Left renal cortex interstitium (tissue), 4 donors: ENCODE data around the gene WDR82. TPM values are rescaled to one million over a fixed set of nuclear protein-coding genes. Genes with fewer than 3 reads are reported as not detected.

Experiments used
- DNase-seq, 4 donors: peaks; one replicate each; pipeline ENCODE4 v3.0.0-alpha.2; 2013; ENCODE audit warnings: low read depth in 4 of 4, low spot score in 2 of 4, missing footprints in 1 of 4
- polyA plus RNA-seq, 4 donors: library from polyadenylated mRNA; unstranded; fragments of 120-200 nt; gene quantifications; one replicate each; pipeline ENCODE4 v1.2.1, GENCODE V29; 2013; ENCODE audit not compliant: insufficient read length in 4 of 4

WDR82 gene
- polyA plus RNA-seq, 4 donors, result 91.4 to 111 (median 101) TPM

DNA sequence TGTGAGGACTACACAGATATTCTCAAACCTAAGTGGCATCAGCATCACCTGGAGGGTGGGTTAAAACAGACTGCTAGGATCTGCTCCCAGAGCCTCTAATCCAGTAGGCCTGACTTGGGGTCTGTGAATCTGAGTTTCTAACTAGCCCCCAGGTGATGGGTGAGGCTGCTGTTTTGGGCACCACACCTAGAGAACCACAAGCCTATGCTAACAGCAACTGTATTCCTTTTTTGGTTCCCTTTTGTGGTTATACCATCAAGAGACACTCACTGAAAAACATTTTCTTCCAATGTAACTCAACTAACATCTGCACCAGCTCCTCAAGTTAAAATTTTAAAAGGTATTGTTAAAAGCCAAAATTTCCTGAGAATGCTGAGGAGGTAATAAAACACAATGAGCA is 16.0 kb downstream of the WDR82 start:
- DNase-seq, result no peak

DNA sequence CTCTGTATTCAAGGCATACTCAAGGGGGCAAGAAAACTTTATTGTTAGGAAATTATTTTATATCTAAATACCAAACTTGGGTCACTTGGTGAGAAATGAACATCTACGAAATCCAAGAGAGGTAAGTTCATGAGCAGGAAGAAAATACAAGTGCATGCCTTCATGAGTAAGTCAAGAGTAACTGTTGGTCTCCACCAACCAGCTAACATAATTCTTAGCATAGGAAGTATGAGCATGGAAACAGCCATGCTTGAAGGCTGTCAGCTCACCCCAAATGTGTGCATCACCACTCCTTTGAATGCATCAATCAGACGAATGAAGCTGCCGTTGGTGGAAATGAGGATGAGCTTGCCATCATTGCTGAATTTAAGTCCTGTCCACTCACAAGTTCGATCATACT is 19.0 kb downstream of the WDR82 start:
- DNase-seq, result no peak

DNA sequence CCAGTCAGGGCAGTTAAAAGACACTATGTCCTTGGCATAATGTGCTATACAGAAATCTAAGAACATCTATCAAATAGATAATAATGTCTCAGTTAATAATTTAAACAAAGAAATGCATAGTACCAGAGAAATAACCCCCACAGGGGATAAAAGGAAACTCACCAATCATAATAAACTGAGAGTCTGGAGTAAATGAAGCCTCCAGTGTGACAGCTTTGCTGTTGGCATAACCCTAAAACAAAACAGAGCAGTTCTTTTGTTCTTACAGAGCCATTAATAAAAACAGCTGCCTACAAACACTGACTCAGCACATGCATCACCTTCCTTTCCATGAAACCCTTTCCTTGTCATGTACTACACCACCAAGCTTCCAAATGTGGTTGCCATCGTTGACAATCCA is 19.4 kb downstream of the WDR82 start:
- DNase-seq, result no peak

DNA sequence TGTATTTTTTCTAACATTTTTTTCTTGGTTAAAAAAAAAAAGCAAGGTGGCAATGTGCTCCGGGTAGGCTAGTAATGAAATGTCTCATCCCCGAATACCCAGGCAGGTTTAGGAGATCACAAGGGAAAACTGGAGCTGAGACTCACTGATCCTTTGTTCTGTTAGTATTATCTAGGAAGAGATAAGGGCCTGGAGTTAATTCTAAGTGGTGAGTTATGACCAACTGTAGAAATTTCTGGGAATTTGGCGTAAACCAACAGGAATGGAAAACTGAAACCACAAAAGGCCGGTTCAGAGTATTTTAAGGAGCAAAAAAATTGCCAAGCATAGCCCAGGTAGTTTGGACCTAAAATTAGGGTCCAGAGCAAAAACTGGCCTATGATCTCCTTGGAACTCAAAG is 20.5 kb downstream of the WDR82 start:
- DNase-seq, result no peak

DNA sequence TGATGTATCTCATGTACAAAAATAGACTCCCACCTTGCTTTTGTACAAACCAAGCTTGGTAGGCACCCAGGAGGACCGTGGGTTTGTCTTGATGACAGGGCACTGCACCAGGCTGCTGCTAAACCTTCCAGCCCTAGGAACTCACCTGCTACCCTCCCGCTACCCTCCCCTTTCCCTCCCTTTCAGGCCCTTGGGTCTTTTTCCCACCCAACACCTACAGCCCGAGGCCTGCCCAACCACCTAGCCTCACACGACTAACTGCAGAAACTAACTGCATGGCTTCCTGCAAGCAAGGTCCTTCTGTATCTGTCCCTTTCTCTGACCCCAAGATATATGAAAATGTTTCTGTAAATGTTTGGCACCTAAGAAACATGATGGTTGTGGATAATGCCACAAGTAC is 21.8 kb downstream of the WDR82 start:
- DNase-seq, result no peak

DNA sequence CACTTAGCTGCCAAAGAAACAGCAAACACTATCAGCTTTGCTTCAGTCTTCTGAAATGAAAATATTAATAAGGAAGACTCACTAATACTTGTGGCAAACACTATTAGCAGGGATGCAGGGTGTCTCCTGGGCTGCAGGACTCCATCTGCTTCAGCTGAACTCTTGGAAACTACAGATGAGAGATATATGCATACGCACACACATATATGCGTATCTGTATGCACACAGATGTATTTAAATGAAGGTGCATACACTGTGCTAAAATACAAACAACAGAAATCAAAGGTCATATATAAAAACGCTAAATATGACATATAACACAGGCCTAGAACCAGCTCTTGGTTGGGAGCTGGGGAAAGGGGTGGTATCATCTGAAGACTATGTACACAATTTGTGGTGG is 22.3 kb downstream of the WDR82 start:
- DNase-seq, result no peak

DNA sequence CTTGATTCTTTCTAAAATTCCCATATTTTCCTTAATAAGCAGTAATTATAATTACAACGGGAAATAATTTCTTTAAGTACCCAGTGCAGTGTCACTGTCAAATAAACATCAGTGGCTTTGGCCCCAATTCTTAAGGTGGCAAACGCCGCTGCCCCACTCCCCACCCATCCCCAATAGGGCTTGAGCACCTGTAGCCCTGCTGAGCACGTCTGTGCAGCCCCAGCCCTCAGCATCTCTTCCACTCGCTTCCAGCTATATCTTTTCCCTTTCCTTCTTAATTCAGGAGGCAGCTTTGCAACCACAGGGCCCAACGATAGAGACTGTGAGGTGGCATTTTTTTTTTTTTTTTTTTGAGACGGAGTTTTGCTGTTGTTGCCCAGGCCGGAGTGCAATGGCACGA is 23.8 kb downstream of the WDR82 start:
- no peak for DNase-seq

DNA sequence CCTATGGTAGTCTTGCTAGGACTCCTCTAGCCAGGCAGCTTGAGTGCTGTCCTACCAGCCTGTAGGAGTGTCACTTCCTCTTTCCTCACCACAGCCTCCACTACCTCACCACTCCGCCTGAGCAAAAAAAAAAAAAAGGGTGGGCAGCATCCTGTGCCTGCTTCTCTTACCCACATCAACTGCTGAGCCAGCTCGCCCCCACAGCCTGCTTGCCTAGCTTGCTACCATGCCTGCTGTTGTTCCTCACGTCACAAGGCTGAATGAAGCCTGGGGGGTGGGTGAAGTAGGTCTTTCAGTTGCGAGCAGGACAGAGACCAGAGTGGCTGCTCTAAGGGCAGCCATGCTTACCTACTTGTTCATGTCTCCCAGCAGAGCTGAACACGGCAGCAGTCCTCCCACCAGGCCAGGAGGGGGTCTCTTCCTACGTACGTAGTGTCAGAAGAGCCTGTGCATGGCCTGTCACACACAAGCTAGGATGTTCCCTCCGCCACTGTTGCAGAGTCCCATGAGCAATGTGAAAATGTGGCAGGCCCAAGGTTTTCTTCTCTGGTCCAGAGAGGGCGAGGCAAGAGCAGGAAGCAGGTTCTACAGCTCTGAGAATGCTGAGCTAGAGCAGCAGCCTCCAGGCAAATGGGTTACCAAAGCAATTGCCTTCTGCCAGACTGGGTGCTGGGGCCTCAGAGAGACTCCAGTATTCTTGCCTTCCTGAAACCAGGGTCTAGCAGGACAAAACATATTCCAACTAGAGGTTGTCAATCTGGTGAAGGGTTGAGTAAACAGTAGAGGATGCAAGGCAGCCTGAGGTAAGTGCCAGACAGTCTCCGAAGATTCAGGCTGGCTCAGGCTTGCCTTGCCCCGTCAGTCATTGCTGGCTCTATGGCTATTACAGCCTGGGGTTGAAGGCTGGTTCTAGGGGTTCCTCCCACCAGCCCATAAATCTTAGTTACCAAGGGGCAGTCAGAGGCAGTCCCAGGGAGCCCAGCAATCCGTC is 24.8 kb downstream of the WDR82 start:
- DNase-seq, result no peak

DNA sequence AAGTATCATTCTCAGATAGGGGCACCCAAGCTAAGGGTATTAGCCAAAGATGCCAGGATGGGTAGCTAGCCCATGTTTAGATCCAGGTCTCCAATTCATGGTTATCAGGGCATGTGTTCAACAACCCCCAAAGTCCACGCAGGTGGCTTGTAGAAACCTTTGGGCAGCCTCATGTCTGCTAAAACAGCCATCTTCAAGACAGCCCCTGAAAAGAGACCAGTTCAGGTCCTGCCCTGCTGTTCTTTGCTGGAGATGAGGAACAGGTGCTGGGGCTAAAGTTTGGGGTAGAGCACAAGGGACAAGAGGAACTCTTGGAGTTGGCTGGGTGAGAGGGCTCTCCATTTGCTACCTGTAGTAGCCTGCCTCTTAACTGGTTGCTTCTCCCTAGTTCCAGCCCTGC is 28.3 kb downstream of the WDR82 start:
- no peak for DNase-seq

DNA sequence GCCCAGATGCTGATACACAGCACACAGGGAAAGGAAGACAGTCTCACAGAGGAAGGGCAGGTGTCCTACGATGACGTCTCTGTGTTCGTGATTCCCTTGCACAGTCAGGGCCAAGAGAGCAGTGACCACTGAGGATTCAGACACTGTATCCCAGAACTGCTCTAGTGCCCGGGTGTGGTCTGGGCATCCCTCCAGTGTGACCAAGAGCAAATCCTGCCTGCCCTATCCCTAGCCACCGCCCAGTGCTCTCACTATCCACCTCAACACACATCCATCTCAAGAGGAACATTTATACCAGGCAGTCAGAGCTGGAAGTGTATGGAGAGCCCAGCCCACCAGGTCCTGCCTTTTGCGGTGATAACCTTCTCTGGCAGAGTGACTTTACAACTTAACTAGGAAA is 28.8 kb downstream of the WDR82 start:
- no peak for DNase-seq

DNA sequence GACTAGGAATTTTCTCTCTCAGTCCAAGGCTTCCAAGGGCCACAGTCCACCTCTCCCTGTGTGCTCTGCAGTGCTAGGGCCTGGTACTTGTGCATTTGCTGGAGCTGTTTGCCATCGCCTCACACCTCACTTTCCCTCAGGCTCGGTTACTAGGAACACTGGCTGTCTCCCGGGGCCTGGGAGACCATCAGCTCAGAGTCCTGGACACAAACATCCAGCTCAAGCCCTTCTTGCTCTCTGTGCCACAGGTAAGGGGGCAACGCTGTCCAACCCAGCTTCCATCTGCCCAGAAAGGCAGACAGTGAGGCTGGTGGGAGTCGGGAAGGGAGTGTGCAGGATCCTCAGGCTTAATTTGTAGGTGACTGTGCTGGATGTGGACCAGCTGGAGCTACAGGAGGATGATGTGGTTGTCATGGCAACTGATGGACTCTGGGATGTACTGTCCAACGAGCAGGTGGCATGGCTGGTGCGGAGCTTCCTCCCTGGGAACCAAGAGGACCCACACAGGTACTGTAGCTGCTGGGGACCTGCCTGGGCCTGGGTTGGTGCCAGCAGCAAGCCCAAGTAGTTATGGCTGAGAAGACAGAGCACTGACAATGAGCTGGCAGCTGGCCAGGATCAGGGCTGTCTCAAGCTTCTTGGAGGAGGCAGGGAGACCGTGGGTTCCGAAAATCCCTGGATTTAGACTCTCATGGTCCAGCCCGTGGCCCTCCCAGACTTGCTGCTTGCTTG is 29.5 kb downstream of the WDR82 start:
- no peak for DNase-seq

DNA sequence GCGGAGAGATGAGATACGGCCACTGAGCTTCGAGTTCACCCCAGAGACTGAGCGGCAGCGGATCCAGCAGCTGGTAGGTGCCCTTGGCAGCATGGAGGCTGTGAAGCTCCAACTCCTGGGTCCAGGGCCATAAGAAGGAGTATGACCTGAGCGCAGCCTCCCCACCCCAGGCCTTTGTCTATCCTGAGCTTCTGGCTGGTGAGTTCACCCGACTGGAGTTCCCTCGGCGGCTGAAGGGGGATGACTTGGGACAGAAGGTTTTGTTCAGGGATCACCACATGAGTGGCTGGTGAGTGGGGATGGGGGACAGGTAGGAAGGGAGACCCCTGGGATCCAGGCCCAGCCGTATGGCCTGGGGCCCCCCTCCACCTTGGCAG is 30.3 kb downstream of the WDR82 start:
- DNase-seq, result no peak

DNA sequence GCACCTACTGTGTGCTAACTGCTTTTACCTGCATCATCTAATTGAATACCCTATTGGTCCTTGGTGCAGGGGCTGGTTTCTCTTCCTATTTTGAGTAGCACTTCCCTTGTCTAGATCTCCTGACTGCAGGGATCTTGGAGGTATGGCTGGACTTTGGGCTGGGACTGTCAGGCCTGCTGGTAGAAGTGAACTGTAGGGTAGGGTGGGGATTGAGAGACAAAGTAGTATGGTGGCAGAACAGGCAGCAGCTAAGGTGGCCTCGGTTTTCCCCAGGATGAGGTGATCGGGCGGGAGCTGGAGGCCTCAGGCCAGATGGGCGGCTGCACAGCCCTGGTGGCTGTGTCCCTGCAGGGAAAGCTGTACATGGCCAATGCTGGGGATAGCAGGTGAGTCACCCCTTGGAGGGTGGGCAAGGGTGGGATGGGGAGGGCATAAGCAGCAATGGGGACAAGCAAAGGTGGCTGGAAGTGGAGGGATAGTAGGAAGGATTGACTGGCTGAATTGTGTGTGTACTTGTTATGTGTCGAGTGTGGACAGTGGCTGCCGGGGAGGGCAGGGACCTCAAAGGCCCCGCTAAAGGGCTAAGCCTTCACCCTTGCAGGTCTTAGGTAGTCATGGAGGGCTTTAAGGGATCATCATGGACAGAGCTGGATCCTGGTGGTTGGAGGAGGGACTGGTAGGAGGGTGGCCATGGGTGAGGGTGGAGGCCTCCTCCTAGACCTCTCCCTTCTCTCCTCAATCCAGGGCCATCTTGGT is 30.9 kb downstream of the WDR82 start:
- DNase-seq, result no peak

DNA sequence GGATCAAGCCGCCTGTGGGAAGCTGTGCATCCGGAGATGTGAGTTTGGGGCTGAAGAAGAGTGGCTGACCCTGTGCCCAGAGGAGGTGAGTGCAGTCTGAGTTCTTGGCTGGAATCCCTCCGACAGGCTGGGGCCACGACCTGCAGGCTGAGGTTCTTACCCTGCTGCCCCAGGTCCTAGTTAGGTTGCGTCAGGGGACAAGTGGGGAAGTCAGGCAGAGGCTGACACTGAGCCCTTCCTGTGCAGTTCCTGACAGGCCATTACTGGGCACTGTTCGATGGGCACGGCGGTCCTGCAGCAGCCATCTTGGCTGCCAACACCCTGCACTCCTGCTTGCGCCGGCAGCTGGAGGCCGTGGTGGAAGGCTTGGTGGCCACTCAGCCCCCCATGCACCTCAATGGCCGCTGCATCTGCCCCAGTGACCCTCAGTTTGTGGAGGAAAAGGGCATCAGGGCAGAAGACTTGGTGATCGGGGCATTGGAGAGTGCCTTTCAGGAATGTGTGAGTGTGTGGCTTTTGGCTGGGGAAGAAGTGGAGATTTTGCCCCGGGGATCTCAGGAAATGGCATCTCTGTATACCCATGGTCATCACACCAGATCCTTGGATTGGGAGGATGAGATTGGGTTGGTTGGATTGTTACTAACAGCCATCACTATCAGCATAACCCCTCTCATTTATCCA is 31.6 kb downstream of the WDR82 start:
- DNase-seq, result no peak

DNA sequence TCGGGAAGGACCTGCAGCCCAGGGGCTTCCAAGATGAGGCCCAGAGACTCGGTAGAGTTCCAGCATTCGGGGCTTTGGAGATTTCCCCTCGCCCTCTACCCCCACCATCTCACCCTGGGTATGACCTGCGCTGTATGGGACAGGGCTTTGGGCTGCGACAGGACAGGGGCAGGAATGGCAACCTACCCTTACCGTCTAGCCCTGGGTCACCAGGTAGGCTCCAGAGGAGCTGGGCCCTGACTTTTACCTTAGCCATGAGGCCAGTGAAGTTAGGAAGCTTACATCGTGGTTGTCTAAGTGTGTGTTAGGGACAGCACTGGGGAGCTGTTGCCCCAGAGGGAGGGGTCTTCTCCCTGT is 32.2 kb downstream of the WDR82 start:
- DNase-seq, result no peak

DNA sequence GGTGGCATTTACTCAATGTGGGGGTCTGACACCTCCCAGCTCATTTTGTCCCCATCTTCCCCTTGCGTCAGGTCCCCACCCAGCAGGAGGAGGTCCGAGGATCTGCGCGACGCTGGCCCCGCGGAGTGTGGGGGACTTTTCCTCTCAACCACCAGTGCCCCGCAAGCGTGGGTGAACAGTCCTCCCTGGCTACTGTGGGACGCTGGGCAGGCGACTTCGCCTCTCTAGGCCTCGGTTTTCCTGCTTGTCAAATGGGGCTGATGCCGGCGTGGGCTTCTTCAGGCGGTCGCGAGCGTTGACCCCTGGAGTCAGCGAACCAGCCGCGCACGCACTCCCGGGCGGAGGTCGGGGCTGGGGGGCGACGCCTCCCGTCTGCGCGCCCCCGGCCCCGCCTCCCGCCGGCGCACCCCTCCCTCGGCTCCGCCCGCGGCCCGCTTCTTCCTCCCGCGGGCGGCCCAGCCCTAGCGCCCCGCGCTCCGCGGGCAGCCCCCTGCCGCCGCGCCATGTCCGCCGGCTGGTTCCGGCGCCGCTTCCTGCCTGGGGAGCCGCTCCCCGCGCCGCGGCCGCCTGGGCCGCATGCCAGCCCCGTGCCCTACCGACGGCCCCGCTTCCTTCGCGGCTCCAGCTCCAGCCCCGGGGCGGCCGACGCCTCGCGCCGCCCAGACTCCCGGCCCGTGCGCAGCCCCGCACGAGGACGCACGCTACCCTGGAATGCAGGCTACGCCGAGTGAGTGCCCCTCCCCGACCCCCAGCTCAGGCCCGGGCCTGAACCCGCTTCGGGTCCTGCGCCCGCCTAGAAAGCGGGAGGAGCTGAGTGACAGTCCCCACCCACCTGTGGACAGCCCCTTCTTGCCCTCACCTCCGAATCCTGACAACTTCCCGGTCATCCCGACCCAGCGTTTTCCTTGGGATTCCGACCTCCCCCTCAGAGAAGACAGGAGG is 32.9 kb downstream of the WDR82 start, which contains the start of gene PPM1M:
Gene PPM1M (plus strand): TSS at position 438 of the 942 bp plus-strand sequence. CDS start 66 bp downstream, at position 504.
- DNase-seq, result no peak

DNA sequence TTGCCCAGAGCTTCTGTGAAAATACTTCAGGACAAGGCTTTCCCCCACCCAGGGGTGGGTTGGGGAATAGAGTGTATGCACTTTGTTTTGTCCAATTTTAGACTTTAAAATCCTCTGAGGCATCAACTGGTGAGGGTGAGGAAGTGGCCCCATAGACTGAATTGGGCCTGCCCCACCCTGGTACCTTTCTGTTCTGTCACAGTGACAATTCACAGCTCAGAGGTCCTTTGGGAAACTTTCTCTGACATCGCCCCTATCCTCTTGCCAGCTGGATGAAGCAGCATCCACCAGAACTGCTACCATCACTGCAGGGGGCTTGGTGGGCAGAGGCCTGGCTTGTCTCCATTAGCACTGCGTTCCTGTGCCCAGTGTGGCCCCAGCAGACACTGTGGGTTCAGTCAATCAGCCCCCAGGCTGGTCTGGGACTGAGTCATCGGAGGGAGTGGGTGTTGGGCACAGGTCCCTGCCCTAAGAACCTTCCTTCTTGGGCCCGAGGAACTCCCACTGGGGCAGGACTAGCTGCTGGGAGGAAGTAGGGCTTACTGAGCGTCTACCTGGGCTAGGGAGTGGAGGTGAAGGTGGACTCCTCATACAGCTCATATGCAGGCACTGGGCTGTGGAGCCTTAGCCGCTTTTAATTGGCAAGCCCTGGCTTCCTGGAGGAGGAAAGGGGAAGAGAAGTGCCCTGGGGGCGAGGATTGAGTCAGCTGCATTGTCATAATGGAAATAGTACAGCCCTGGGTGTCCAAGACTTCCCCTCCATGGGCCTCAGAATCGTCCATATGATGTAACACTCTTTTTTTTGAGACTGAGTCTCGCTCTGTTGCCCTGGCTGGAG is 34.4 kb downstream of the WDR82 start:
- DNase-seq, result no peak

DNA sequence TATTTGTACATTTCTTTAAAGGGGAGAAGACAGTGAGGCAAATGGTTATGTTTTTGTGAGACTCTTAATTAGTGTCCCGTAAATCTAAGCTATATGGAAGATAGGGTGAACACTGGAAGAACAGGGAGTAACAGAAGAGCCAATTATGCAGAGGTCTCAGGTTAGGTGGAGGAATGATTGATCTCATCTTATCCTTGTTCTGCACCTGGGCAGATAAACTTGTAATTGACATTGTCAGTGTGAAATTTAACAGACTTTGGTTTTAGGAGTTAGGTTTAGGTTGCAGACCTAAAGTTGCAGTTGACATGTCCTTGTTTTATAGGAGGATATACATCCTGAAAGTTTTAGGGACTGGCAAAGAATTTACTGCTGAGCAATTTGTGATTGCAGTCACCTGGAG is 36.4 kb downstream of the WDR82 start:
- no peak for DNase-seq
